T-helper 1 cell (primary cell): ENCODE results near the gene CALHM2.

Experiments
- DNase-seq, 5 donors: peaks; one replicate each; pipeline ENCODE4 v3.0.0-alpha.2; 2012 to 2020

CALHM2 gene

DNA sequence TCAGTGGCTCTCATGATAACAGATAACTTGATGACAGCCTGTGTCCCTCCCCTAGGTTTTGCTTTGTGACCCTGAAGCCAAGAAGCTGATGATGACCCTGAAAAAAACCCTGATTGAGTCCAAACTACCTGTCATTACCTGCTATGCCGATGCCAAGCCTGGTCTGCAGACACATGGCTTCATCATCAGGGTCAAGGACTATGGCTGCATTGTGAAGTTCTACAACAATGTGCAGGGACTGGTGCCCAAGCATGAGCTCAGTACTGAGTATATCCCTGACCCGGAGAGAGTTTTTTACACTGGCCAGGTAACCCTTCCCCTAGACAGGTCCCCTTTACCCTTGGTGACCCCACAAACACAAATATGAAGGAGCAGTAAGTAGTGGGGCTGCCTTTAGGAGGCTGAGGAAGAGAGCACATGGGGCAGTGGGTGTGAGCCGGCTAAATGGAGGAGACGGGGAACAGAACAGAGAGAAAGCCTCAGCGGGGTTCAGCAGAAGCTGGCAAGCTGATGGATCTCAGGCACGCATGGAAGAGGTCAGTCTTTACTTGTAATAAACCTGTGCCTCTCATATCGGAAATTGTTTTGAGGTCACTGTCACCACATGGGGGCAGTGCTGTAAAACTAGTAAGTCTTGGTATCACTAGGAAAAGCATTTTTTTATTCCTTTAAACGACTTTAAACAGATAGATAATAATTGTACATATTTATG is 35.6 kb downstream of the CALHM2 start:
- peak; percentile 19 to 66 (median 55) for DNase-seq

DNA sequence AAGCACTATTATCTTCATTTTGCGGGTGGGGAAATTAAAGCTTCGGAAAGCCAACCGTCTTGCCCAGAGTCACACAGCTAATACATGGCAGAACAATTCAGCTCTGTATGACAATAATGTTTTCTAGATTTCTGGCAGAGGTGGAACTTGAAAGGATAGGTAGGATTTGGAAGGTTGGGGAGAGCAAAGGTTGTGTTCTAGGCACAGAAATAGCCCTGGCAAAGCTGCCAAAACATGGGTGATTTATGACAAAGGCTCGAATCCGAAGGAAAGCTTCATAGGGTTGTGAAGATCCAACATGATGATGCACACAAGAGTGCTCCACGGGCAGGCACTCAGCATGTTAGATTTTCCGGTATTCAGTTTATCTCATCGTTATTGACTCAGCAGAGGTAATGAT is 36.6 kb downstream of the CALHM2 start:
- no peak for DNase-seq

DNA sequence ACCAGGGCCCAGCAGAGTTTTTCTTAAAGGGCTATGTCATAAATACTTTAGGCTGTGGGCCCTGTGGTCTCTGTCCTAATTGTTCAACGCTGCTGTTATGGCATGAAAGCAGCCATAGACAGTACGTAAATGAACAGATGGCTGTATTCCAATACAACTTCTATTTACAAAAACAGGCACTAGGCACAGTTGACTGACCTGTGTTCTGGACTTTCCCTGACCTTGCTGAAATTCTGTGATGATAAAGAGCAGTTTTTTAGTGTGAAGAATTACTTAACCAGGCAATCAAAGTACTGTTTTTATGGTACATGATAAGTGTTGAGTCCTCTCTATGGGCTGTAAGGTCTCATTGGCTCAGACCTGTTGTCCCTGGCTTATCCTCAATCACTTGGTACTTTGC is 38.6 kb downstream of the CALHM2 start:
- DNase-seq, result no peak

DNA sequence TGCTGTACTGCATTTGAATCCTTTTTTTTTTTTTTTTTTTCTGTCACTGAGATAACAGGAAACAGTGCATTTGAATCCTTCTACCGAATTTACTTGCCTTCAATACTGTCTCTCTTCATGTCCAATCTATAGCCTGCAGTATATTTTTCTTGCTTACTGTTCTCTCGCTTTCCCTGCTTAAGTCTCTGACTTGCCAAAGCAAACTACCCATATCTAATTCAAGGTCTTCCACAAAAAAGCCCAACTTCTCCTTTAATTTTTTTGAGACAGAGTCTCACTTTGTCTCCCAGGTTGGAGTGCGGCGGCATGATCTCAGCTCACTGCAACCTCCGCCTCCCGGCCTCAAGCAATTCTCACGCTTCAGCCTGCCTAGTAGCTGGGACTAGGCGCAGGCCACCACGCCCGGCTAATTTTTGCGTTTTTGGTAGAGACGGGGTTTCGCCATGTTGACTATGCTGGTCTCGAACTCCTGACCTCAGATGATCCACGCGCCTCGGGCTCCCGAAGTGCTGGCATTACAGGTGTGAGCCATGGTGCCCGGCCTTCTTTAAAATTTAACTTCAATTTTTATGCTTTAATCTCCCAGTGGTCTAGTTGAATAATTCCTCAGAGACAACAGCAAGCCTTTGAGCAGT is 54.9 kb downstream of the CALHM2 start:
- no peak for DNase-seq

DNA sequence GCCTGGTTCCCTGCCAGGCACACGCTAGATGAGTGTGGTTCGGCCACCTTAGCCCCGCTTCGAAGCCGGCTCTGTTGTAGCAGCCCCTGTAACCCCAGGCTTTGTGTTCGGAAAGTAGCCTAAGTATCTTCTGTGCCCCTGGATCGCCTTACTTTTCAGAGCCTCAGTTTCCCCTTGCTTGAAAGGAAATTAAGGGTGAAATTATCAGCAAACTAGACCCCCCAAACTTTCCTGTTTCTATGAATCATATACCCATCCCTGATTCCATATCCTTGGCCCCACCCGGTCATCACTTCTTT is 55.4 kb downstream of the CALHM2 start:
- DNase-seq, result no peak
